DMS79 (cell line): ENCODE data around the gene DNAJC17.

Experiments used
- DNase-seq: peaks from one replicate; lab custom pipeline; 2025; lab: John Stamatoyannopoulos, UW

The DNAJC17 gene

DNA sequence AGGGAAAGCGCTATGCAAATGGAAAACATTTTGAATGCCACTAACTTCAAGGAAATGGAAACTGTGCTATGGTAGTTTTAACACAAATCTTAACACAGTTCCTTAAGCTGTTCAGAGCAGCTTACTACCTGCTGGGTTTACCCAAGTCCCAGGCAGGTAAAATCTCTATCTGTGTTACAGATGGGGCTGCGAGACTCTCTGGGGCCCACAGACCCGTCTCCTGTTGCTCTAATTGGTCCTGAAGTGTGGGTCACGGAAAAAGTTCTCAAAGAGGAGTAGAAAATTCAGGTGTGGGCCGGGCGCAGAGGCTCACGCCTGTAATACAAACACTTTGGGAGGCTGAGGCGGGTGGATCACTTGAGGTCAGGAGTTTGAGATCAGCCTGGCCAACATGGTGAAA lies 17.3 kb downstream of the DNAJC17 start:
- DNase-seq = no peak

DNA sequence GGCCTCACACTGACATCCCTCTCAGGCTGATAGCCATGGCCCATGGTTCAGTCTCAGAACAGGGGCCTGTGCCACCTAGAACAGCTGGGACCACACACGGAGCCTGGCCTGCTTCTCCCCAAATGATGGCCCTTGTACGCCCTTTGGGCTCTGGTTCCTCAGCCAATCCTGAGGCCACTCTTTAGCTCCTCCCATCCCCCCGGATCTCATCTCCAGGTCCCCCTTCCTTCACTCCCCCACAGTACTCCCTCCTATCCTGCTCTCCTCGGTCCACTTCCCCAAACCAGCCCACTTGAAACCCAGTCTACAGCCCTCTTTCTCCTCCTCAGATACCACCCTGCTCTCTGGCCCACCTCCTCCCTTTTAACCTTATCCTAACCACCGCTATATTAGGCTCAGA lies 18.2 kb downstream of the DNAJC17 start:
- no peak for DNase-seq

DNA sequence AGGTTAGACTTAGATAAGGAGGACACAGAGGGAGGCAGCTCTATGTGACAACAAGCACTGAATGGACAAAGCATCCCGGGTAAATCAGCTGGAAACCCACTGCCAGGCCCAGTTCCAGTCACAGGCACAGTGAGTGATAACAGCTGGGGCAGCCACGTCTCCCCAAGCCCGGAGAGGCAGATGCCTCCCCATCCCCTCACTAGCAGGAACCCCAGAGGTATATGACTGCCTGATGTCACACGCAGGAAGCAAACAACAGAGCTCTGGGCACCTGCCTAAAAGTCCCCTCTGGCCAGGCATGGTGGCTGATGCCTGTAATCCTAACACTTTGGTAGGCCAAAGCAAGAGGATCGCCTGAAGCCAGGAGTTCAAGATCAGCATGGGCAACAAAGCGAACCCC lies 19.3 kb downstream of the DNAJC17 start:
- no peak for DNase-seq

DNA sequence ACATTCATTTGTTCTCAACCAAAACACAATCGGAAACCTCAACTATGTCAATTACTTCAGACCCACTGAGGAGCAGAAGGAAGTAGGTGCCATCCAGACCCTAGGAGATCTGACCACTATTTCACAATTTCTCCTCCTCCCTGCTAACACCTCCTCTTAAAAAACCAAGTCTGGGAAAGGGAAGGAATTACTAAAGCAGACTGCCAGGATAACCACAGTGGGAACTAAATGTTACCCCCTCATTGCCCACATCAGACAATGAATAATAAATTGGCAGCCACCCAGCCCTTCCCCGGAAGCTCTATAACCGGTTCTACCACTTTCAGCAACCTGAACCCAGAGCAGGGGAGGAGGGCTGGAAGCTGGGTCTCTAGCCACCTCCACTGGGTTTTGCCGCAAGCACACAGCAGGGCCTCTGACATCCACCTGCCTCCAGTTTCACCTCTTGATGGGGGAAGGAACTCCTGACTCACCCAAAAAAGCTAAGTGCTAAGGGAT lies 19.9 kb downstream of the DNAJC17 start:
- peak; percentile 79 for DNase-seq

DNA sequence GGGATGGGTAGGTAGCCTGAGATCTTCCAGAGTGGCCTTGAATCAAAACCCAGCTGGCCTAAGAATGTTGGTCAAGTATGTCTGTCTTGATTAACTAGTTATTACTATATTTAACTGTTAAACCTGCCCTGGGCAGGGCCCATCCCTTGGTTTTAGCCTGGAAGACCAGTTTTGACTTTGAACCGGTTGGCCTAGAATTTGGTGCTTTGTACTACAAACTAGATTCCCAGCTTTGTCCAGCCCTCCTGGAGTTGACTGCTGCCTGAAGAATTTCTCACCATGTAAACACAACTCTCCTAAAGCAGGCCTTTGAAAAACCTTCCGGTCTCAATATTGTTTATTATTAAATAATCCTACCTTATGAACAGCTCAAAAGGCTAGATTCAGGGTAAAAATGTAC lies 21.5 kb downstream of the DNAJC17 start:
- DNase-seq = no peak

DNA sequence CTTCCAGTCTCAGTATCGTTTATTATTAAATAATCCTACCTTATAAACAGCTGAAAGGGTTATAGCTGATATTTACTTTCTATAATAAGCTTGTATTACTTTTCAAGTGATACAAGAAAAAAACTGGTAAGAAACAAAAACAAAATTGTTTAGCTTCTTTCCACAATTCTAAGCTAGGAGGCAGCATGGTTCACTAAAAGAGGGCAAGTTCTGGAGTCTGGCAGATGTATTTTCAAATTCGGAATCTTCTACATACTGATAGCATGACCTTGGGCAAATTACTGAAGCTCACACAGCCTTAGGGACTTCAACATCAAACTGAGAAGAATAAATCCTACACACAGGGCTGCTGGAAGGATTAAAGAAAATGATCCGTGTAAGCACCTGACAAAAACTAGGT lies 22.1 kb downstream of the DNAJC17 start:
- no peak for DNase-seq

DNA sequence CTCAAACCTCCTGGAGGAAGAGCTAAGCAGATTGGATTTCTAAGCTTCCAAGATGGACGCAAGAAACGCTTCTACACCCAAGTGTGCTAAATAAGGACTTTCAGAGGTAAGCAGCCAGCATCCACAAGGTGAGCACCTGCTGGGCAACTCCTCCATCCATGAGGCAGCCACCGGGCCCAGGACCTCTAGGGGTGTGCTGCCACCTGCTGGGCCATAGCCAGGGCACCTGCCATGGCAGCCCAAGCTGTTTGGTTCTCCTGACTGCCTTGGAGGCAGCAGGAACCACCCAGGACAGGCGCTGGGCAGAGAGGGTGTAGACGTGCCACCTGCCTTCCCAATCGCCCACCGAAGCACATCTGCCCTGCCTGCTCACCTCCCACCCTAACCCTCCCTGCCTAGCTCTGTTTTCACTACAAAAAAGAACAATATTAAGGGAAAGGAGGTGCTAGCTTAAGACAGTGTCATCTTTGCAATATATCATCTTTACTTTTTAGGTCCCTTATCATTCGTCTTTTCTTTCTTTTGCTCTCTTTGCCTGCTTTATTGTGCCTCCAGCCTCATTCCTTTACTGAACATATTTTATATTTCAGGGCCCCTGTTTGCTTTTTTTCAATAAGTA lies 24.6 kb downstream of the DNAJC17 start:
- peak; percentile 63 for DNase-seq

DNA sequence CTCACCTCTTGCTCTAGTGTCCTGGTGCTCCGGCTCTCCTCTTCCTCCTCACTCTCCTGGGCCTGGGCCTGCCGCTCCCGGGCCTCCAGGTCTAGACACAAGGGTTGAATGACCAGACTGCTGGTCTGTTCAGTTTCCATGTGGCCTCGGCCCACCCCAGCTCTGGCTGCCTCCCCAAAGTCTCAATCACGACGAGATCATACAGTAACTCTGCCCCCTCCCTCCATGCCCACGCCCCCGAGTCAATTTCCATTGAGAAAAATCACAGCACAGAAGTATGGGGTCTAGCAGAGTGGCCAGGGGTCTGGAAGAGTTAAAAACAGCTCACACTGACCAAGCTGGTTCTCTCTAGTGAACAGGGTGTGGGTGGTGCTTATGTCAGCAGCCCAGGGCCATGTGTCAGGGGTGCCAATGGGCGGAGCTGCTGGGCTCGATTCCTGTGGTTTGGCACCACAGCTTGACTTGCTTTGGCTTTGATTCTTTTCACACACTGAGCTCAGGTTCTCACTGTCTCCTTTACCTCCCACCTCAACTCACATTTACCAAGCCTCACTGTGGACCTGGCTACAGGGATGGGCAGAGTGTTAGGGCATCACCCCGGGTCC lies 30.6 kb downstream of the DNAJC17 start:
- DNase-seq = no peak

DNA sequence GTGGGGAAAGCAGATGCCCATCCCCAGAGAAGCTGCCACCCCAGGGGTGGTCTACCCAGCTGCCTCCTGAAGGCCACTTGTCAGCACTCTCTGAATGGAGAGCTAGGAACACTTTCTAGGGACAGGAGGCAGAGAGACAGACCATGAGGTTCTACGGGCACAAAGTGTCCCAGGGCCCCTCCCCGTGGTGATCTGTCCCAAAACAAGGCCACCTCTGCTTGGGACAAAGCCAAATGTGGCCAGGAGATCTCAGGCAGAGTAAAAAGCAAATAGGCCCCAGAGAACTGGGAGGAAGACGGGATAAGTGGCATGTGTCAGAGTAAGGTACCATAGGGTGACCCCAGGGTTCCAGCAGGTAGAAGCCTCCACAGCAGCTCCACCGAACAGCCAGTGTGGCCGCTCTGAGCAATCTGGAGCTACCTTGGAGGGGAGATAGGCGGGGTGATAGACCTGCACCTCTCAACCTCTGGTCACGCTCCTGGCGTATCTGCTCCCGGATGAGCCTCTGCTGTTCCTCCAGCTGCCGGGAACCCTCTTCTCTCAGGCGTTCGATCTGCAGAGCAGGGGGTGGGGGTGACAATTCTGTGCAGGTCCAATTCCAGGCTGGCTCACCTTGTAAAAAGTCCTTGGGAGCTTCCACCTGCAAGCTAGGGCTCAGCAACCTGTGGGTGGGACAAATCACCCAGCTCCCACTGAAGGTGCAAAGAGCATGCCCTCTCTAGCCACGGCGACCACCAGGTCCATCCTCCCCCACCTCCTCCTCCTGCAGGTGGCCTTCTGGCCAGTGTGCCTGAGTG lies 31.3 kb downstream of the DNAJC17 start:
- DNase-seq = no peak

DNA sequence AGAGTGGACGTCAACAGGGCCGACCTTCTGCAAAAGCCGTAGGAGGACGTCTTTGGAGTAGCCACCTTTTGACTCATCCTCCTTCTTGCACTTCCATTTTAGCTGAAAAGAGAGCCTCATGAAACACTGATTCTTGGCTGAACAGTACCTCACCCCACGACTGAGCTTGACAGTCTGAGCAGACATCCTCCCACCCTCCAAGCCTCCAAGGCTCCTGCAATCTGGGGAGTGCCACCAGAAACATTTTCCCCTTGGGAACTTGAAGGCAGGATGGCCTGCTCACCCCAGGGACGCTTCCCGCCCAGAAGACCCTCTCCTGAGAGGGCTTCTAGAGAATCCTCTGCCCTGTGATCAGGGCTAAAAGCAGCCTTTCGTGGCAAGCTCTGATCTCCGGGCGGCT lies 32.3 kb downstream of the DNAJC17 start:
- no peak for DNase-seq

DNA sequence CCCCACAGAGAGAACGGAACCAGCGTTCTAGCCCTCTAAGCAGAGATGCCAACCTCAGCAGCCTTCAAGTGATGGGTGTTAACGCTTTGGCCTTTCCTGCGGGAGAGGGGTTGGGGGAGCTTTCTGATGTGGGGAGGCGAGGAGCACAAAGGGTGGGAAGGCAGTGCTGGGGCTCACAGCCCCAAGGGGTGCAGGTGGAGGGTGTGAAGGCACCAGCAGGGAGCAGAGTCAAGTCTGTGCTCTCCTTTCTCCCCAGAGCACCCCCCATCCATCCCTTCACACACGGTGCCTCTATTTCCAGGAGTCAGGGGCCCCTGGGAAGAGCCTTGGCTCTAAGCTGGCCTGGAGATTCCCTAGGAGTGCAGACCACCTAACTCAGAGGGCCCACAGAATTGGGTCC lies 33.4 kb downstream of the DNAJC17 start:
- no peak for DNase-seq

DNA sequence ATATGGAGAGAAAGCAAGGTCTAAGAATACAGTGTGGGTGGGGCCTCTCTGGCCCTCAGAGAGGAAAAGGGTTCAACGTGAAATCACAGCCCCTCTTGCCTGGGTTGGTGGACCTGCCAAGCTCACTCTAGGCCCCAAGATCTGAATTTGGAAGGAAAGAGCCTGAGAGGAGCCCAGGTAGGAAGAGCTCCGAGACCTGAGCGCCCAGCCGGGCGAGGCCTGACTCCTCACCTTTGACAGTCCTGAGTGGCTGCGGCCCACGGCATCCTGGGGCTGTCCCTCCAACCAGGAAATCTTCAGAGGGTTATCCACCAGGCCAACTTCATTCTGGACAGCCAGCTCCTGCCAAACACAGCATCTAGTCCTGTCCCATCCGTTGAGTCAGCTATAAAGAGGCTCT lies 33.8 kb downstream of the DNAJC17 start:
- DNase-seq = no peak

DNA sequence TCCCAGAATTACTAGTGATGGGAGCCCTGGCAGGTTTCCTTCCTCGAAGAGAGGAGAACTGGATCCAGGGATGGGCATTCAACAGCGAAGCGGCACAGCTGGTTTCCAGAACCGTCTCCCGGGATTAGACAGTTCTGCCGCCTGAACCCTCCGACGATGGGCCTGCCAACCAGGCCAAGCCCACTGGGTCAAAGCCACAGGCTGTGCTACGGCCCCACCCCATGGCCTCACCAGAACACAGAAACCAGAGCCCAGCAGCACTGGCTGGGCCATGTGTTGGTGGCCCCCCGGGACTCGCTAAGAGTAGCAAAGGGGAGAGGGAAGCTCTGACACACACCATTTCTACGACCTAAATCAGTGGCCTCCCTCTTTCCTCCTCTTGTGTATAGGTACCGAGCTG lies 35.3 kb downstream of the DNAJC17 start:
- no peak for DNase-seq

DNA sequence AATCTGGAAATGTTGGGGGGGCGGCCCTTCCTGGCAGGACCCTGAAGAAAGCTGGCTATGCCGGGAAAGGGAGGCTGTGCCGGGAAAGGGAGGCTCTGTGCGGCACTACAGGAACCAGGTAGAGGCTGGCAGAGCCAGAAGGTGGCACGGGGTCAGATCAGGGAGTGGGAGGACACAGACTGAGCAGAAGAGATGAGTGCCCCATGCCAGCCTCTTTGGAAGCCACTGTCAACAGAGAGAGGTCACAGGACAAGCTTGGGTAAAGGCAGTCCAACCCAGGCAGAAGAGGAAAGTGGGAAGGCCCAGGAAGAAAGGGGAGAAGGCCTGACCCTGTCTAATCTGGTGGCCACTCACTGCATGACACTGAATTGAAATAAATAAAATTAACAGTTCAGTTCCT lies 36.0 kb downstream of the DNAJC17 start:
- no peak for DNase-seq

DNA sequence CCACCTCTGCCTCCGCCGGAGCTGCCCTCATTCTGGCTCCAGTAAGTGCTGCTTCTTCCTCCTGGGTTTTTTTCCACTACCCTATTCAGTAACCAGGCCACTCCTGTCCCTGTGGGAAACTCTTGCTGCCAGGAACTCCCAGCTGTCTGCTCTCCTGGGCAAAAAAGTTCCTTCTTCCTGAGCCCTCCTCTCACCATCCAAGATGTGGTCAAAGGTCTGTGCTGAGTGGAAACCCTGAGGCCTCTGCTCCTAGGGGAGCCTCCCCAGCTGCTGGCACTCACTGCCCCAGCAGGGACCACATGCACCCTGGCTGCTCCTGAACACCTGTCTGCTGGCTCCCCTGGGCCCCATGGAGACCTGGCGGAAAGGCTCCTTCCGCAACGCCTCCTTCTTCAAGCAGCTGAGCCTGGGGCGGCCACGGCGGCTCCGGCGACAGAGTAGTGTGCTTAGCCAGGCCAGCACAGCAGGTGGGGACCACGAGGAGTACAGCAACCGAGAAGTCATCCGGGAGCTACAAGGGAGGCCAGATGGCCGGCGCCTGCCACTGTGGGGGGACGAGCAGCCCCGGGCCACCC lies 37.0 kb downstream of the DNAJC17 start:
- DNase-seq = peak; percentile 32

DNA sequence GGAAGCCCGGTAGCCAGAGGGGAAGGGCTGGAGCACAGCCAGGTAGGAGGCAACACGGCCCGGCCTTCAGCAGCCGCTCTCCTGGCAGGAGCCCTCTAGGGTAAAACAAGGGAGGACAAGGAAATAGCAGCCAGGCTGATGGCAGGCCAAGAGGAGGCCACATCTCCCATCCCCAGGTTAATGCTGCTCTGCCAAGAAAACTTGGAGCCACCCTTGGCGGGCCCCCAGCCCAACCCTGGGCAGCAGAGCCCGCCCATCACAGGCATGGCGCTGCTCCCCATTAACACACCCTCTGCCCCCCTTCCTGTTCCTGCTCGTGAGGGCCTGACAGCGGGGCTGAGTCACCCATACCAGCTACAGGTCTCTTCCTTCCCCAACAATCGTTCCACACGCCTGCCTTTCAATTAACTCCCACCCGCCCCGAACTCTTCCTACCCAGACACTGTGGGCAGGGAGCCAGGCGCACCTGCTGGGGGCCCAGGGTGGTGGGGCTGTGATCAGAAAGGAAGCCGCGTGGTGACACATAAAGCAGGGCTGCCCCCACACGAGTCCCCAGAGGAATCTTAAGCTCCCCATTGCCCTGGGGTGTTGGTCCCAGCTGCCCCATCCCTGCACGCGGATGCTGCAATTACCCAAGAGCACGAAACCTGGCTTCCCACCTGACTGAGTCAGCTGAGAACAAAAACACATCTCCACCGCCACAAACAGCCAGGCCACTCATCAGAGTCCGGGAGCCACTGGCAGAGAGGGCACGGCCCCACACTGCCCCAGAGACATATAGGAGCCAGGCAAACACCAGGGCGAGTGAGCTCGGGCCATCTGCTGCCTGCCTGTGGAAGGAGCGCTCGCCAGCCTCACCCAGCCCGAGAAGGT lies 37.8 kb downstream of the DNAJC17 start, which contains the start of gene C15orf62:
TSS of gene C15orf62 (plus strand) at position 707 of the 873 bp plus-strand sequence. CDS start 516 bp downstream, outside the sequence.
- DNase-seq = peak; percentile 63

DNA sequence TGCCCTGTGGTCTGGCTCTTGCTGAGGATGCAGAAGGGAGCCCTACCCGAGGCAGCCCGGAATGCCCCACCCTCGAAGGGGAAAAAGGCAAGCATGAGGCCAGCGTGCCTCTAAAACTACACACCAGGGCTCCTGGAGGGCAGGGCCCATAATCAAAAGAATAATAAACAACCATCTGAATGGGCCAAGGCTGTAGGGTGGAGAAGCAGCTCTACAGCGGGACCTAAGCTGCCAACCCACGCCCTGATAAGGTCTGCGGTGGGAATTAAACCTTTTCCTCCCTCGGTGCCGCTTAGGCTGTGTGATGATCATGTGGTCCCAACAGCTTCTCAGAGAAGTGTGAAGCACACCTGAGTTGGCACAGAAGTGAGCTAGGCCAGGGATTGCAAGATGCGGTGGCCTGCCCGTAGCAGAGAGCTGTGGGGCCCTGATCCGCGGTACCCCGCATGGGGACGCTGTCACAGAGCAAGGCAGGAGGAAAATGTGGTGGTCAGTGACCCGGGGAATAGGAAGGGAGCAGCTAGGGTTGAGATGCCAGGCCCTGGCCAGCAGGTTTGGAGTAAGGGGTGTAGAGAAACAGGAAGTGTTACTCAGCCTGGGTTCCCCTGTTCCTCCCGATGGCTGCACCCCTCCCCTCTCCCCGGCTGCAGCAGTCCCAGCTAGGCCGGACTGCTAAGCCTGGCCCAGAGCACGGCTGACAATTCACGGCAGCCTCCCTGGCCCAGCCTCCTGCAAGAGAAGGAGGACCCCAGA lies 38.6 kb downstream of the DNAJC17 start:
- no peak for DNase-seq

DNA sequence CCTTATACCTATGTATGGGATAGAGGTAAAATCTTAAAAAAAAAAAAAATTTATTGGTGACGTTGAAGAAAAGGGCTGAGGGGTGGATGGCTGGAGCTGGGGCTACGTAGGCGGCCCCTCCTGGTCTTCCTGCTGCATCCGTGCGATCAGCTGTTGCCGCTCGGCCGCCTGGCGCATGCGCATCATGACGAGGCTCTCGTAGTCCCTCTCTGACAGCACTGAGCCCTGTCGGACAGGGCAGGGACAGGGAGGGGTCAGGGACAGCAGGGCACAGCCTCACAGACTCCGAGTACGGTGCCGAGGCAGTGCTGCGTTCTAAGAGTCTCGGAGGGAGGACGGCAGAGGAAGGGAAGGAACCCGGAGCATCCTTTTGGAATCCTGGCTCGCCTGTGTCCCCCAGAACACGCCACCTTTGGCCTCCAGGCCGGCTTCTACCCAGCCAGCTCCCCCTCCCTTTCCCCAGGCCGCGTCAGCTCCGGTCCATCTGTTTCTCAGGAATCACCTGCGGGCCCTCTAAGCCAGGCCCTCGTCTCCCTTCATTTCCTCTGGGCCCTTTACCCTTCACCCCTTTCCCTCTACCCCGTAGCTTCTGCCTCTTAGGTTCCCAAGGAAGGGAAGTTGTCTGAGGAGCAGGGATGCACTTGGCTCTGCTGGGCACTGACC lies 39.3 kb downstream of the DNAJC17 start:
- DNase-seq = no peak

DNA sequence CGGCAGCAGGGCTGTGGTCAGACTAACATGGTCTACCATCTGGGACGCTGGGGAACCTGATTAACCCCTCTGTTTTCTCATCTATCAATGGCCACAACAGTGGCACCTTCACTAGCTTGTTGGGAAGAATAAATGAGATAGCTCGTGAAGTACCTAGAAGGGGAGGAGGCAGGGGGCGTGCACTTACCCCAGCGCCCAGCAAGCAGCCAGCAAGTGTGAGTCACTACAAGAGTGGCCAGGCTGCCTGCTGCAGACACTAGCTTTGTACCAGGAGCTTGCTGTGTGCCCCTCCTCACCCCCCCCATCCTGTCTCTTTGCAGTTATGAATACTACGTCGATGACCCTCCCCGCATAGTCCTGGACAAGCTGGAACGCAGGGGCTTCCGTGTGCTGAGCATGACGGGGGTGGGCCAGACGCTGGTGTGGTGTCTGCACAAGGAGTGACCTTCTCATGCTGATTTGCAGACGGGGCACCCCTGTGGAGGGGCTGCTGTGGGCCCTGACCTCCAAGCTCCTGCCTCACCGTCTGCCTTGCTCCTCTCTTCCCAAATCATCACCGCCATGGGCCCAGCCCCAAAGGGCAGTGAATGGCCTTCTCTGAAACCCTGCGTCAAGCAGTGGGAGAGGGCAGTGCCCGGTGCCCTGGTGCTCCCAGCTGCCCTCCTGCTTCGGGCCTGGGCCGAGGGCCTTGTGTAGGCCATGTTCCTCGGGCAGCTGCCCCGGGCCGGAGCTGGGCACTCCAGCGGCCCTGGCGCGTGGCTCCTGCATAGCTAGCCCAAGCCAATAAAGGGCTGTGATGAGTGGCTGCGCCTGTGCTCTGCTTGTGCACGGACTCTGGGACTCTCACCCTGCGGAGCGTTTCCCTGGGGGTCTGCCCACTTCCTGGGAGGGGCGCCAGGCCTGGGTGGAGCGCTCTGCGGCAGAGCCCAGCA lies 40.1 kb downstream of the DNAJC17 start:
- no peak for DNase-seq
